Effector CD8-positive, alpha-beta T cell (primary cell): ENCODE measurements around the gene PRPF31.

Experiments used
- DNase-seq: peaks from one replicate; lab custom pipeline; 2025; lab: John Stamatoyannopoulos, UW

Gene PRPF31

GRCh38 chr19:54107876-54108490 lies 7.6 kb upstream of the PRPF31 start:
- DNase-seq: no peak

DNA sequence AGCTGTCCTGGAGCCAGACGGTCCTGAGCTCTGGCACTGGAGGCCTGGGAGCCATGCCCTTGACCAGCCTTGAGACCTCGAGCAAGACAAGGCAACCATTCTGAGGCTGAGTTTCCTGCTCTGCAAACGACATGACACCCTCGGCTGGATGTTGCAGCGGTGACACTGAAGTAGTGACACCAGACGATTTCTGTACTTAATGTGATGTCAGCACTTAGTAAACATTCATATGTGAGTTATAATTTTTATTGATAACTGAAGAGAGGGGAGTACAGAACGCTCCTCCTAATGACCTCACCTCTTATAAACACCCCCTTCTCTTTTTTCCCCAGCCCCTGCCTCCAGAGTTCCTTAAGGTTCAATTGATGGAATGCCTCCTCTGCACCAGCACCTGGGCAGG lies 7.1 kb upstream of the PRPF31 start:
- DNase-seq: no peak

- no peak for DNase-seq
These were observed 5.9 kb upstream of the PRPF31 start for GRCh38 chr19:54109651-54110050.

- DNase-seq: peak; percentile 21
These were observed 1.0 kb upstream of the PRPF31 start for GRCh38 chr19:54114340-54115108.

DNA sequence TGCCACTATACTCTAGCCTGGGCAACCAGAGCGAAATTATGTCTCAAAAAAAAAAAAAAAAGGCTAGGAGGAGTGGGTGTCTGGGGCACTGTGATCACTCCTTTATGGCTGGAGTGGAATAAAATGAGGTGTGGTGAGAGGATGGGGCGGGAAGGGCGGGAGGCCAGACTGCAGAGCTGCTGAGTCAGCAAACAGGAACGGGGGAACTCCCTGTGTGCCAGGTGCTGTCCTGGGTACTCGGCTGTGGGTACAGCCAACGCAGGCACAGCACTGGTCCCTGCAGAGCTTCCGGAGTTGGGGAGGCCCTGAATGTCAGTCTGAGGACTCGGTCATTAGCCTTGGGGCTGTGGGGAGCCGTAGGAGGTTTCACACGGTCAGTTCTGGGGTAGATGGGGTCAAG lies 5.7 kb downstream of the PRPF31 start:
- no peak for DNase-seq

DNA sequence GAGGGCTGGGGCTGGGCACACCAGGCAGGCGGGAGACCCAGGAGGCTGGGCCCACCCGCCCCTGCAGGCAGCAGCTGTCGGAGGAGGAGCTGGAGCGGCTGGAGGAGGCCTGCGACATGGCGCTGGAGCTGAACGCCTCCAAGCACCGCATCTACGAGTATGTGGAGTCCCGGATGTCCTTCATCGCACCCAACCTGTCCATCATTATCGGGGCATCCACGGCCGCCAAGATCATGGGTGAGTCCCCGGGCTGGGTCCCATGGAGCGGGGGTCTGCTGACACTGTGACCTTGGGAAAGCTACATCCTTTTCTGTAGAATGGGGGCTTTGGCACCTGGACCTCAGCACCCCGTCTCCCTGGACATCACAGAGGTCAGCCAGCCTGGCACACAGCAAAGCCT lies 8.1 kb downstream of the PRPF31 start:
- no peak for DNase-seq

- no peak for DNase-seq
These were observed 8.8 kb downstream of the PRPF31 start for GRCh38 chr19:54124393-54124792.

- no peak for DNase-seq
These were observed 10.2 kb downstream of the PRPF31 start for GRCh38 chr19:54125713-54126112.

- no peak for DNase-seq
These were observed 12.3 kb downstream of the PRPF31 start for GRCh38 chr19:54127688-54128440.

- no peak for DNase-seq
These were observed 12.8 kb downstream of the PRPF31 start for GRCh38 chr19:54128441-54128725.

- no peak for DNase-seq
These were observed 13.5 kb downstream of the PRPF31 start for GRCh38 chr19:54128796-54129616.

- no peak for DNase-seq
These were observed 14.1 kb downstream of the PRPF31 start for GRCh38 chr19:54129617-54129996.

GRCh38 chr19:54133312-54133956 lies 17.9 kb downstream of the PRPF31 start:
- no peak for DNase-seq

DNA sequence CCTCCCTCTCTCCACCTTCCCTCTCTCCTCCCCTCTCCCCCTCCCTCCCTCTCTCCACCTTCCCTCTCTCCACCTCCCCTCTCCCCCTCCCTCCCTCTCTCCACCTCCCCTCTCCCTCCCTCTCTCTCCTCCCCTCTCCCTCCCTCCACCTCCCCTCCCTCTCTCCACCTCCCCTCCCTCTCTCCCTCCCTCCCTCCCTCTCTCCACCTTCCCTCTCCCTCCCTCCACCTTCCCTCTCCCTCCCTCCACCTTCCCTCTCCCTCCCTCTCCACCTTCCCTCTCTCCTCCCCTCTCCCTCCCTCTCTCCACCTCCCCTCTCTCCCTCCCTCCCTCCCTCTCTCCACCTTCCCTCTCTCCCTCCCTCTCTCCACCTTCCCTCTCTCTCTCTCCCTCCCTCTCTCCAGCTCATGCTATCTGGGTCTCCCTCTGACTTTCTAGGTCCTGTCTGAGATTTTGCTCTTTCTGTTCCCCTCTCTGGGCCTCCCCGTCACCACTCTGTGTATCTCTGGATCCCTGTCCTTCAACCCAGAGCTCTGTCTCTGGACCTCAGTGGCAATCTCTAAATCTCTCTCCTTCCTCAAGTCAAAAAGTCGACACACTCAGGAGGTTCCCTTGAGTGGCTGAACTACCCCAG lies 18.5 kb downstream of the PRPF31 start:
- DNase-seq: no peak

GRCh38 chr19:54136086-54136863 lies 20.7 kb downstream of the PRPF31 start:
- DNase-seq: no peak

DNA sequence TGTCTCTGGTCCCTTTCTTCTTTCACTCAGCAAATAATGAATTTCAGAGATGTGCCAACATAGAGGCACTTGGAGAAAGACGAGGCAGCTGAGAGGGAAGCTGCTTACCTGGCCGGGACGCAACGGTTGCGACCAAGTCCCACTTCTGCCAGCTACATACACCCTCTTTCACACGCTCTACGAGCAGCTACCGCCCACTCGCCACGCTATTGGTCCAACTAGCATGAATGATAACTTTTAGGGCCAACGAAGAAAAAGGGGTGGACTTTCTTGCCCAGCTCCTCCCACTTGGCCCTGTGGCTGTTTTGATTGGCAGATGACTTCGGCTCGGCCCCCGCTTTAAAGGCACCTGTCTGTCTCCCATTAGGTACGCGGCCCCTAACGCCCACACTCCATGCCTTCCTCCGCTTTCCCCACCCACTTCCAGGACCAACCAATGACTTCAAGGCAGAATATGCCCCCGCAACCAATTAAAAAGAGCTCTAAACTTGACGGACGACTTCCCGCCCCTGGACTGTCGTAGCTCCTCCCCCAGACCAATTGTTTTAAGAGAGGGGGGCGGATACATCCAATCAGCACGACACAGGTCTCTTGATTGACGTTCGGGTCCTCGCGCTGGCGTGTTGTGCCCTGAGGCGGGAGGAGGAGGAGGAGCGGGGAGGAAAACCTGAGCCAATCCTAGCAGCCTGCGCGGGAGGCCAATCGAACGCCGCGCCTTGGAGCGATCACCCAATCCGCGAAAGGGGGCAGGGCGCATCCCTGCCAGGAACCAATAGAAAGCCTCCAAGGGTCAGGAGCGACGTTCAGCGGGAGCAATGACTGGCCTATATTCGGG lies 21.5 kb downstream of the PRPF31 start:
- peak; percentile 100 for DNase-seq

- peak; percentile 39 for DNase-seq
These were observed 22.3 kb downstream of the PRPF31 start, which contains the start of gene CNOT3 for GRCh38 chr19:54137699-54138488. TSS of gene CNOT3 (plus strand) at chr19:54137762. CDS start at chr19:54142979, 5,217 bp downstream.

DNA sequence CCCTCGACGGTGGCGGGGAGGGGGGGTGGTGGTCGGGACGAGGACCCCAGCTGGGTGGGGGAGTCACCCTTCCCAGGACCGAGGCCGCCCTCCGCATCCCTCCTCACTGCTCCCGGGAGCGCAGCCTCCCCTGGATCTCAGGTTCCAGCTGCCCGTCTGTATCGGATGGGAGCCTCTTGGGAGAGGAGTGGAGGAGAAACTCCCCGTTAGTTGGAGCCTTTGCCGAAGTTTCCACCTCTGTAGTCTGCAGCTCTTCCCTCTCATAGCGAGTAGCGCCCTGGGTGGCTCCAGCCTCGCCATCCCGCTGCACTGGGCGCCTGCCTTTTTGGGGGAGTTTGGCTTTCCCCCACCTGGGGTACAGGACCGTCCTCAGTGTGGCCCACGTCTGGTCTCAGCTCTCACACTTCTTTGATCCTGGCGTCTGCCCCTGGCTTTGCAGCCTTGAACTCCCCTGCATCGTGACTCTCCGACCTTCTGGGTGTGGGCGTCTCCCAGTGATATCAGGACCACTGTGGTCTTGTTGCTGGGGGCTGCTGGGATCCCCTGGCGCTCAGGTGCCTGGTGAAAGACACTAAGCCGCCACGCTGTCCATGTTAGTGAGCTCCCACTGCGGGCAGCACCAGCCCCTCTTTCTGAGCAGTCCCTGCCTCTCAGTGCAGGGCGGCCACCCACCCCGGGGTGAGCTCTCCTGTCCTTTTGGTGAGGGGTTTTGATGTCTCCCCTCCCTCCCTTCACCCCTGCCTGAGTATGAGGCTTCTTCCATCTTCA lies 23.1 kb downstream of the PRPF31 start:
- DNase-seq: peak; percentile 17
